Esophagus mucosa (tissue), 1 donor: ENCODE results near the gene TEX44. TPM values are rescaled to one million over a fixed set of nuclear protein-coding genes. Genes with fewer than 3 reads are reported as not detected.
A peak's percentile ranks its signal among the peaks of the same experiment; 100 is the strongest.

Experiments used
- ATAC-seq: fragments of 200-7000 bp; cut with Tn5 transposase; one replicate; pipeline ENCODE4 v1.9.1; 2020
- total RNA-seq: library from RNA; stranded (reverse); gene quantifications from one replicate; pipeline ENCODE4 v1.2.4, GENCODE V29; 2023
- donor health status: DM: yes; HTN: yes; CAD: no.

TEX44 gene
- total RNA-seq, 1 donor from 2014 or later = not detected

DNA sequence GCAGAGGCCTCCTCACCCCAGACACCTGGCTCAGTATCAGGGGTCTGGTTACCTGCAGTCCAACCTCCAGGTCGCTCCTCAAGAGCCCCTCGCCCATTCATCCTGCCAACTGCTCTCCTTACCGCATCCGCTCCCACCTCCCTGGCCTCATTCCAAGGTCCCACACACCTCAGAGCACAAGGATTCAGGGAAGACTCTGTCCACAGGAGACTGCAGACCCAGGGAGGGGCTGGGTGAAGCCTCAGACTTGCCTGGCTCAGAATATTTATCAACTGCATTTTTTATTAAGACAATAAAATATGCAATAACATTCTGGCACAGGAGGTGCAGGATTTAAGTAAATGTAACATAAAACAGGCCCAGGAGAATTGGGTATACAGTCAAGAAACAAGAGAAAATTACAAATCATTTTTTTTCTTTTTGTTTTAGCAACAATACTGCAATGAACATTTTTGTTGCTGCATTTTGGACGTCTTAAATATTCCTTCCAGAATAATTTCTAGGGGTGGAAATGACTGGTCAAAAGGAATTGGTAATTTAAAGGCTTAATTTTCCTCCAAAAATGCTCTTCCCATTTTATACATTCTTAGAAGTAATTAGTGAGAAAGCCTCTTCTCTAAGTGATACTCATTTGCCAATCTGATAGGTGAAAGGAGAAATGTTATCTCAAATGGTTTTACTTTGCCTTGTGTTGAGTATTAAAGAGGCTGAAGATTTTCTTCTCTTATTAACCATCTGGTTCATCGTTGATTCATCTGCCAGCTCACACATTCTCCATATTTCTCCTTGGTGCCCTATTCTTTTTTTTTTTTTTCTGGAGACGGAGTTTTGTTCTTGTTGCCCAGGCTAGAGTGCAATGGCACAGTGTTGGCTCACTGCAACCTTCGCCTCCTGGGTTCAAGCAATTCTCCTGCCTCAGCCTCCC, 42.5 kb downstream of the TEX44 start:
- ATAC-seq = no peak

DNA sequence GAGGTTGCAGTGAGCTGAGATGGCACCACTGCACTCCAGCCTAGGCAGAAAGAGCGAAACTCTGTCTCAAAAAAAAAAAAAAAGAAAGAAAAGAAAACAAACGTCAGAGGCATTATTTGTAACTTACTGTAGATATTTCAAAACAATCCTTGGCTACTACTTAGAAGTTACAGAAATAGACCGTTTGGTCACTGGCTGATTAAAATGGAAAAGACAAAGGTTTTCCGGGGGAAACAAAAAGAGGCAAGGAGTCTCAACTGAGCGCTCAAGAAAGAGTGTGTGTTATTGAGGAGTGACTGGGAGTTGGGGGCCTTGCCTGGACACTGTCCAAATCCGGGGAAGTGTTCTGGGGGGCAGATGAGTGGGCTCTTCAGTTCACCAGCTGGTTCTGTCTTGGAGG, 47.6 kb downstream of the TEX44 start:
- no peak for ATAC-seq

DNA sequence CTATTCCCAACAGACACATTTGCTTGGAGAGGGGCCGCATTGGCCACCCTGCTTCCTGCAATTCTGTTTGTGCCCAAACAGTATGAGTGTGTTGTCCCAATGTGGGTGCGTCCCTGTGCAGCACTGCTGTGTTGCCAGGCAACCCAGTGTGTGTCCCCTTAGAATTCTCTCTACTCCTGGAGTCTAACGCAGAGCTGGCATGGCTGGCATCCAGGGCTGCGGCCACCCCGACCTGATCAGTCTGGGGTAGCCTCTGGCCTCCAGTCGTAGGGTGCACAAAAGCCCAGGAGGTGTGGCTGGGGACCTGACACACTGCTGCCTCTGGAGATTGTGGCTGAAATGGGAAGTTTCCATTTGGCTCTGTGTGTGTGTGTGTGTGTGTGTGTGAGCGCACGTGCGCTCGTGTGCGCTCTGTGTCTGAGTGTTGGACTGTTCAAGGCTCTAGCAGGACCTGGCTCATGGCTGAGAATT, 48.0 kb downstream of the TEX44 start:
- ATAC-seq = peak; percentile 6

DNA sequence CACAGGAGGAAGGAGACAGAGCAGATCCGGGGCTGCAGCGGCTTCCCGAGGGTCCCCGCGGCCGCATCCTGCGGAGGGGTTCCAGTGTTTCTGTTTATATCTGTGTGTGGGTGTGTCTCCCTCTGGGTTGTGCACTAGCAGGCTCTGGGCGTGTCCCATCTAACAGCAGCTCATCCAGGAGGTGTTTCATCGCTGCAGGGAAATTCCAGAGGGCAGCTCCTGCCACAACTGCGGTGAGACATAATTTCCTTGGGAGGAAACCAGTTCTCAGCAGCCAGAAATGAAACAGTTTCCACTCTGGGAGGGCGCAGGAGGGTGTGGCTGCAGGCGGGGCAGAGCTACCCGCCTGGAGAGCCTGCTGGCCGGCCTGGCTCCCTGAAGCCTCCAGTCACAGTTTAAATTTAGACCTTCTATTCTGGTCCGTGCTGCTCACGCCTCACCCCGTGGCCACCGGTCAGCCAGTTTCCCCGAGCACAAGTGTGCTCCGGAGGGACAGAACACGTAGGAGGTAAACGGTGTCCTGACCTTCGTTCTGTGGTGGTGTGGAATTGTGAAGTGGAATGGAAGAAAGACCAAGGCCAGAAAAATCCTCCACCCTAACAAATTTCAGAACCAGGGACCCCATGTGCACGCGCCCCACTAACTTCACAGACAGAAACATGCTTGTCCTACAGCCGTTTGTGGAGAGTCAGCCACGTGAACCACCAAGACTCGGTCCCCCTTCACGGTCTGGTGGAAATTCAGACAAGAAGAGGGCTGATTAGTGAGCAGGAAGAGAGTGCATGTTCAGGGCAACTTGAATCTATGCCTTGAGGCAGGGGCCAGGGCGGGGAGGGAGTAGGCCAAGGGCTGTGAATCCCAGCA, 50.2 kb downstream of the TEX44 start:
- peak; percentile 94 for ATAC-seq

DNA sequence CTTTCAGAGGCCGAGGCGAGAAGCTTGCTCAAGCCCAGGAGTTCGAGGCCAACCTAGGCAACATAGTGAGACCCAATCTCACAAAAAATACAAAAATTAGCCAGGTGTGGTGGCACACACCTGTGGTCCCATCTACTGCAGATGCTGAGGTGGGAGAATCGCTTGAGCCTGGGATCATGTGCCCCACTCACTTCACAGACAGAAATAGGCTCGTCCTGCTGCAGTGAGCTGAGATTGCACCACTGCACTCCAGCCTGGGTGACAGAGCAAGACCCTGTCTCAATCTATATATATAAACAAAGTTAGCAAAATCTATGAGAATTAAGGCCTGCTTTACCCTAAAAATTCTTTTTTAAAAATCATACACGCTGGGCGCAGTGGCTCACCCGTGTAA, 50.8 kb downstream of the TEX44 start:
- ATAC-seq = no peak

Other genes with a start within 250 kb of the TEX44 start
- gene B3GNT7, start 197.2 kb upstream of the TEX44 start, total RNA-seq = 5.5 TPM
- 403 TPM for gene NCL, start 128.4 kb upstream of the TEX44 start, total RNA-seq
- gene NMUR1, start 62.4 kb upstream of the TEX44 start, total RNA-seq = 0.08 TPM
- 924 TPM for gene PTMA, start 115.7 kb downstream of the TEX44 start, total RNA-seq
- 18.5 TPM for gene PDE6D, start 188.4 kb downstream of the TEX44 start, total RNA-seq
- 16.8 TPM for gene COPS7B, start 193.6 kb downstream of the TEX44 start, total RNA-seq